H1 (cell line): ENCODE results near the gene CPPED1.

Source experiments
- CTCF ChIP-seq, 3 experiments: IDR thresholded peaks; 1 replicate in 2 of 3; 2 replicates in 1 of 3; pipeline versions ENCODE4 v1.5.1 to v1.6.1; 2011; ENCODE audit warnings: low read length in 3 of 3, mild to moderate bottlenecking in 3 of 3, inconsistent platforms in 2 of 3, low read depth in 1 of 3, moderate library complexity in 1 of 3; ENCODE audit not compliant: insufficient read depth in 1 of 3; ENCODE audit errors: control extremely low read depth in 1 of 3
- JUN ChIP-seq: IDR thresholded peaks from 2 replicates; pipeline ENCODE4 v1.6.1; 2011; ENCODE audit warnings: low read depth, mild to moderate bottlenecking, improper control_type of control experiment, low read length
- POLR2A ChIP-seq, 2 experiments: IDR thresholded peaks; 1 replicate in 1 of 2; 2 replicates in 1 of 2; pipeline ENCODE4 v1.6.1; 2011; ENCODE audit warnings: low read depth in 2 of 2, low read length in 2 of 2, mild to moderate bottlenecking in 2 of 2; ENCODE audit errors: control extremely low read depth in 1 of 2
- SRF ChIP-seq: IDR thresholded peaks from 2 replicates; pipeline ENCODE4 v1.6.1; 2011; ENCODE audit warnings: mild to moderate bottlenecking, low read depth, low read length, moderate library complexity
- SUZ12 ChIP-seq: fragments of 200-600 bp; sonication (generic); IDR thresholded peaks from 2 replicates; pipeline ENCODE4 v1.6.1; 2012; ENCODE audit warnings: mild to moderate bottlenecking, inconsistent platforms, low read length, moderate library complexity, mixed read lengths
- TAF1 ChIP-seq: IDR thresholded peaks from 2 replicates; pipeline ENCODE4 v1.6.1; 2011; ENCODE audit warnings: mild to moderate bottlenecking, low read depth, low read length

- TF ChIP-seq SRF: no peak
- no peak for TF ChIP-seq POLR2A (IDR thresholded peaks at IDR 0.05; ENCODE audit: control extremely low read depth in 1 of 2, low read depth in 2 of 2, low read length in 2 of 2)
- TF ChIP-seq CTCF (IDR thresholded peaks at IDR 0.05; ENCODE audit: control extremely low read depth in 1 of 3, insufficient read depth in 1 of 3, low read depth in 1 of 3, low read length in 3 of 3): no peak
- TF ChIP-seq JUN: no peak
- no peak for TF ChIP-seq SUZ12
- TF ChIP-seq TAF1: no peak
Observed at GRCh38 chr16:12837291-12837690, 33.6 kb upstream of the CPPED1 start.
